GM23338 (cell line): Measurements from ENCODE around the gene FOCAD. TPM values are rescaled to one million over a fixed set of nuclear protein-coding genes. Genes with fewer than 3 reads are reported as not detected.

ENCODE experiments used
- ATAC-seq: fragments of 200-7000 bp; cut with Tn5 transposase; 3 replicates; pipeline ENCODE4 v1.9.1; 2020
- DNase-seq: peaks from one replicate; pipeline ENCODE4 v3.0.0-alpha.2; 2015; ENCODE audit warnings: low spot score
- H2AFZ ChIP-seq: fragments of 200-600 bp; sonication (generic); 2 replicates; pipeline ENCODE4 v1.8.0; 2016; ENCODE audit warnings: antibody characterized with exemption, mild to moderate bottlenecking, moderate library complexity
- H3F3A ChIP-seq: fragments of 200-600 bp; sonication (generic); replicated peaks from 2 replicates; pipeline ENCODE4 v1.8.0; 2017; ENCODE audit warnings: antibody characterized with exemption, mixed run types, low read depth
- H3K27ac ChIP-seq: fragments of 200-600 bp; sonication (generic); 2 replicates; pipeline ENCODE4 v1.6.1; 2016; ENCODE audit warnings: low read depth
- H3K27me3 ChIP-seq: fragments of 200-600 bp; sonication (generic); 2 replicates; pipeline ENCODE4 v1.8.0; 2016; ENCODE audit warnings: mild to moderate bottlenecking, mixed run types, moderate library complexity; ENCODE audit not compliant: insufficient read depth
- H3K36me3 ChIP-seq: fragments of 200-600 bp; sonication (generic); 2 replicates; pipeline ENCODE4 v1.8.0; 2016; ENCODE audit warnings: mild to moderate bottlenecking; ENCODE audit not compliant: insufficient read depth
- H3K4me1 ChIP-seq: fragments of 200-600 bp; sonication (generic); 2 replicates; pipeline ENCODE4 v1.8.0; 2016; ENCODE audit warnings: mild to moderate bottlenecking, moderate library complexity; ENCODE audit not compliant: insufficient read depth
- H3K4me2 ChIP-seq: fragments of 200-600 bp; sonication (generic); 2 replicates; pipeline ENCODE4 v1.7.1; 2017; ENCODE audit warnings: mixed run types
- H3K4me3 ChIP-seq: fragments of 200-600 bp; sonication (generic); 2 replicates; pipeline ENCODE4 v1.6.1; 2016; ENCODE audit warnings: mixed run types
- H3K79me2 ChIP-seq: fragments of 200-600 bp; sonication (generic); replicated peaks from 2 replicates; pipeline ENCODE4 v1.8.0; 2017; ENCODE audit warnings: mild to moderate bottlenecking; ENCODE audit not compliant: insufficient read depth
- H3K9me2 ChIP-seq: fragments of 200-600 bp; sonication (generic); 2 replicates; pipeline ENCODE4 v1.8.0; 2017; ENCODE audit not compliant: insufficient read depth
- H4K20me1 ChIP-seq: fragments of 200-600 bp; sonication (generic); replicated peaks from 2 replicates; pipeline ENCODE4 v1.8.0; 2017; ENCODE audit warnings: mild to moderate bottlenecking; ENCODE audit not compliant: insufficient read depth
- H3K27ac Mint-ChIP-seq: 2 replicates; pipeline ENCODE4 v1.8.0; 2020; ENCODE audit warnings: inconsistent platforms, mild to moderate bottlenecking, moderate library complexity, mixed read lengths
- H3K27me3 Mint-ChIP-seq: 3 replicates; pipeline ENCODE4 v1.8.0; 2022; ENCODE audit warnings: low read depth, mild to moderate bottlenecking, moderate library complexity, mixed read lengths, inconsistent platforms; ENCODE audit not compliant: insufficient read depth, poor library complexity
- H3K36me3 Mint-ChIP-seq: 3 replicates; pipeline ENCODE4 v1.8.0; 2021; ENCODE audit warnings: low read depth, mild to moderate bottlenecking, inconsistent platforms, moderate library complexity, mixed read lengths
- H3K4me1 Mint-ChIP-seq: 3 replicates; pipeline ENCODE4 v1.8.0; 2020; ENCODE audit warnings: mild to moderate bottlenecking, inconsistent platforms, mixed read lengths
- H3K4me3 Mint-ChIP-seq: 3 replicates; pipeline ENCODE4 v1.8.0; 2021; ENCODE audit warnings: moderate library complexity, mild to moderate bottlenecking, inconsistent platforms, mixed read lengths
- H3K9me3 Mint-ChIP-seq: 3 replicates; pipeline ENCODE4 v1.8.0; 2020; ENCODE audit warnings: moderate library complexity, mild to moderate bottlenecking, inconsistent platforms, mixed read lengths
- CREB1 ChIP-seq: fragments of 250-450 bp; sonication (Bioruptor Pico); IDR thresholded peaks from 2 replicates; pipeline ENCODE4 v1.5.0; 2020; ENCODE audit warnings: low read depth, mild to moderate bottlenecking, moderate library complexity
- CTCF ChIP-seq, 2 experiments: fragments of 200-600 bp in 1 of 2; sonication (generic) in 1 of 2; conservative IDR thresholded peaks; 2 replicates each; pipeline versions ENCODE4 v1.5.1 to v1.6.1; 2016 to 2017; ENCODE audit warnings: antibody characterized with exemption in 2 of 2, low read depth in 2 of 2, mild to moderate bottlenecking in 2 of 2, moderate library complexity in 1 of 2
- EZH2 ChIP-seq: fragments of 200-600 bp; sonication (generic); IDR thresholded peaks from one replicate; pipeline ENCODE4 v1.8.0; 2017; ENCODE audit warnings: antibody characterized with exemption, mild to moderate bottlenecking, low read depth; ENCODE audit not compliant: unreplicated experiment
- EZH2phosphoT487 ChIP-seq: fragments of 200-600 bp; sonication (generic); IDR thresholded peaks from one replicate; pipeline ENCODE4 v1.8.1; 2018; ENCODE audit warnings: antibody characterized with exemption; ENCODE audit not compliant: unreplicated experiment
- JUNB ChIP-seq: IDR thresholded peaks from one replicate; pipeline ENCODE4 v1.6.1; 2016; ENCODE audit warnings: antibody characterized with exemption; ENCODE audit not compliant: unreplicated experiment
- POLR2AphosphoS5 ChIP-seq: IDR thresholded peaks from 2 replicates; pipeline ENCODE4 v1.6.1; 2016; ENCODE audit warnings: antibody characterized with exemption, low read depth
- REST ChIP-seq: IDR thresholded peaks from one replicate; pipeline ENCODE4 v1.6.1; 2018; ENCODE audit warnings: antibody characterized with exemption; ENCODE audit not compliant: unreplicated experiment
- STAT1 ChIP-seq: IDR thresholded peaks from one replicate; pipeline ENCODE4 v1.6.1; 2016; ENCODE audit warnings: antibody characterized with exemption; ENCODE audit not compliant: unreplicated experiment
- ZNF114 ChIP-seq: fragments of 250-450 bp; sonication (Bioruptor Pico); IDR thresholded peaks from 2 replicates; pipeline ENCODE4 v1.5.0; 2020; ENCODE audit warnings: mild to moderate bottlenecking, moderate library complexity
- ZNF331 ChIP-seq: fragments of 250-450 bp; sonication (Bioruptor Pico); IDR thresholded peaks from 2 replicates; pipeline ENCODE4 v1.5.0; 2020; ENCODE audit warnings: low read depth, mild to moderate bottlenecking, moderate library complexity
- ZNF462 ChIP-seq: fragments of 250-450 bp; sonication (Bioruptor Pico); IDR thresholded peaks from 2 replicates; pipeline ENCODE4 v1.5.0; 2020; ENCODE audit warnings: mild to moderate bottlenecking, moderate library complexity
- polyA plus RNA-seq: library from polyadenylated mRNA; unstranded; fragments of >200 nt; fragmentation: Nextera tagmentation; extraction: Ambion mirVana; gene quantifications from 2 replicates; pipeline ENCODE4 v1.2.1, GENCODE V29; 2016
- total RNA-seq: library from RNA; depleted of rRNA; stranded (reverse); fragments of >200 nt; shearing (Covaris generic); gene quantifications from 2 replicates; pipeline ENCODE4 v1.2.3, GENCODE V29; 2014

The FOCAD gene
- total and polyA plus RNA-seq, 2 experiments from 2014 or later: 13.7 to 66.5 TPM

- TF ChIP-seq CTCF (conservative IDR thresholded peaks at IDR 0.05; ENCODE audit: low read depth in 2 of 2) (no peak), EZH2phosphoT487 (no peak), POLR2AphosphoS5 (no peak), ZNF331 (CRISPR knock-in tag) (no peak)
Observed at GRCh38 chr9:20996809-20997208, 312.8 kb downstream of the FOCAD start (continued).

- H3F3A ChIP-seq: no peaks in the 10 kb centered on the region
- H3K4me2 ChIP-seq: no peak overlapping the region
- TF ChIP-seq REST (no peak), EZH2phosphoT487 (no peak), STAT1 (no peak), CREB1 (CRISPR knock-in tag) (no peak), JUNB (no peak), CTCF (conservative IDR thresholded peaks at IDR 0.05; ENCODE audit: low read depth in 2 of 2) (no peak), ZNF114 (no peak), ZNF462 (CRISPR knock-in tag) (no peak), EZH2 (no peak)
- Mint-ChIP-seq H3K27me3 (no peaks in the 10 kb centered on the region), H3K4me1 (peaks cover 15% of the 10 kb centered on the region; the same call in 2 of the 3 replicates), H3K36me3 (peaks cover 13% of the 10 kb centered on the region; the same call in 2 of the 3 replicates), H3K27ac (no peak overlapping the region), H3K9me3 (no peaks in the 10 kb centered on the region), H3K4me3 (no peak overlapping the region)
- no peaks in the 10 kb centered on the region for H3K79me2 ChIP-seq
- H4K20me1 ChIP-seq: no peaks in the 10 kb centered on the region
- no peak overlapping the region; the same call in 1 of the 2 replicates for H3K27ac ChIP-seq
- H3K4me1 ChIP-seq: peaks cover 12% of the 10 kb centered on the region
- DNase-seq (no peak), ATAC-seq (no peak)
- H3K36me3 ChIP-seq: no peaks in the 10 kb centered on the region
- H2AFZ ChIP-seq: no peak overlapping the region
- no peaks in the 10 kb centered on the region for H3K9me2 ChIP-seq
- H3K4me3 ChIP-seq: no peak overlapping the region
- no peaks in the 10 kb centered on the region for H3K27me3 ChIP-seq
Observed at GRCh38 chr9:20997503-20998076, 313.5 kb downstream of the FOCAD start.
